ENCODE data around the gene SLC48A1. TPM values are rescaled to one million over a fixed set of nuclear protein-coding genes. Genes with fewer than 3 reads are reported as not detected.

Gene SLC48A1
- total RNA-seq, 1 donor = 25.1 TPM

GRCh38 chr12:47747126-47747525 is 25.9 kb upstream of the SLC48A1 start:
- TF ChIP-seq CTCF (IDR thresholded peaks at IDR 0.05; ENCODE audit: insufficient read depth, low read length) = no peak
- DNase-seq (ENCODE audit: low read depth) = no peak
- no peak overlapping the region for H3K4me3 ChIP-seq (ENCODE audit: low read depth, low read length)

DNA sequence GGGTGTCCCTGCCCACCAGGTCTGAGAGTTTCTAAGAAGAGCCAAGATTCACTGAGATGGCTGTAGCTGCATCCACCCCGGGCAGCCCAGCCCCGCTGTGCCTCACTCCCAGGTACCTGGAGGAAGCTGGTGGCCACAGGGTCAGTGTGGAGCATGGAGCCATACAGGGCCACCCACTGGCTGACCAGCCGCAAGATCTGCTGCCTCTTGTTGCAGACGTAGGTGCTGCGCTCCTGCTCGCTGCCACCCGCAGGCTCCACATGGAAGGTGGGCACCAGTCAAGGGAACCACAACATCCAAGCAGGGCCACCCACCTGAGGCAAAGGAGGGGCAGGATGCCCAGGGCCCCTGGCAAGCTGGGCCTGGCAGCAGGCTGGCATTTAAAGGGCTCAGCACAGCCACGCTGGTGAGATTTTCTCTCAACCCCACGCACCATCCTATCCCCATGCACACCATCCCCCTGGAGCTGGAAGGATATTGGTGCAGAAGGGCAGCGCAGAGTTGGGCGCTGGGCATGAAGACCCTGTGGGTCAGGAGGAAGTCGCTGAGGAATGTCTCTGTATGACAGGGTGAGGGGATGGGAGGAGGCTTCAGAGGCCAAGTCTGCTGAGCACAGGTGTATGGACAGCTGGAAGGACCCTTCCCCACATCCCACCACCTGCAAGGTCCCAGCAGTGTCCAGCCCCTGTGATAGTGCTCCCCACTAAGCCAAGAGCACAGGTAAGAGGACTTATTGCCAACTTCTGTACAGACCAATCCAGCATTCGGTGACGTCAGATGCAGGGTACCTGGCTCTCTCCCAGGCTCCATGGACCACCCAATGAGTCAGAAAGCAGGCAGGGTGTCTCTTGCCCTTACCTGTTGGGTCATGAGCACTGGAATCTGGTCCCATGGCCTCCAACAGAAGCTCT is 25.2 kb upstream of the SLC48A1 start:
- DNase-seq (ENCODE audit: low read depth) = no peak
- no peak for TF ChIP-seq CTCF (IDR thresholded peaks at IDR 0.05; ENCODE audit: insufficient read depth, low read length)
- no peak overlapping the region for H3K4me3 ChIP-seq (ENCODE audit: low read depth, low read length)

DNA sequence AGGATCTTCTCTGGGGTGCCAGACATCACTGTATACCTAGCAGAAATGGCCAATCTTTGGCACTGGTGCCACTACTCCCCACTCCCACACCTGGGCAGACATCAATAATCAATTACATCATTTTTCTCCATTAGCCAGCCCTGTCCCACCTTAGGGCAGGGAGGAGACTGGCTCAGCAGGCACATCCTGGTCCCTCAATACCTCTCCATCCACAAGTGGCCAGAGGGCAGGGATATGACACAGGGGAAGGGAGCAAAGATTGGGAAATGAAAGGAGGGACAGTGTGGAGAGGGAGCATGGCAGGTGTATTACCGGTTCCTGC is 24.6 kb upstream of the SLC48A1 start:
- no peak overlapping the region for H3K4me3 ChIP-seq (ENCODE audit: low read depth, low read length)
- no peak for DNase-seq (ENCODE audit: low read depth)
- no peak for TF ChIP-seq CTCF (IDR thresholded peaks at IDR 0.05; ENCODE audit: insufficient read depth, low read length)

GRCh38 chr12:47748899-47749298 is 24.1 kb upstream of the SLC48A1 start:
- DNase-seq (ENCODE audit: low read depth) = no peak
- H3K4me3 ChIP-seq (ENCODE audit: low read depth, low read length) = no peak overlapping the region
- no peak for TF ChIP-seq CTCF (IDR thresholded peaks at IDR 0.05; ENCODE audit: insufficient read depth, low read length)

DNA sequence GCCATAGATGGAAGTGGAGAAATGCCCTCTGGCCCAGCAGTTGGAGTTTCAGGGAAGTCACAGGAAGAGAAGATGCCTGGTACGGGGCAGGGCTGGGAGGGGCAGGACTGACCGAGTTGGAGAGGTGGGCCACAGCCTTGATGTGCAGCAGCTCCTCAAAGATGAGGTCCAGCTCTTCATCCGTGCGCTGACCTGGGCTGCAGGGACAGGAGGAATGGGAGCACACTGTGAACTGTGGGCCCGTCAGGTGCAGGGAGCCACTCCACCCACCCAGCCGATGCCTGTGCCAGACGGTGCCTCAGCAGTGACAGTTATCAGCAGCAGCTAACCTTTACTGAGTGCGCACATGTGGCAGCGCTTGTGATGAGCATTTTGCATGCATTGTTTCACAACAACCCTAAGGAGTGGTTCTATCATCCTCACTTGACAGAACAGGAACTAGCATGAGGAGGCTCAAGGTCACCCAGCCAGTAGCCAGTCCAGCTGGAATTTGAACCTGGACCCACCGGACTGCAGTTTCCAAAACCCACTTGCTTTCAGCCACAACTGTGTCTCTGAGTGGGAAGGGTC is 22.7 kb upstream of the SLC48A1 start:
- DNase-seq (ENCODE audit: low read depth) = no peak
- TF ChIP-seq CTCF (IDR thresholded peaks at IDR 0.05; ENCODE audit: insufficient read depth, low read length) = no peak
- no peak overlapping the region for H3K4me3 ChIP-seq (ENCODE audit: low read depth, low read length)

GRCh38 chr12:47750916-47751470 is 22.0 kb upstream of the SLC48A1 start:
- H3K4me3 ChIP-seq (ENCODE audit: low read depth, low read length) = no peak overlapping the region
- no peak for TF ChIP-seq CTCF (IDR thresholded peaks at IDR 0.05; ENCODE audit: insufficient read depth, low read length)
- DNase-seq (ENCODE audit: low read depth) = no peak
